Brain pericyte (primary cell): ENCODE data around the gene MRGPRX1.
"Not testable (repeated sequence)": the region's sequence is repeated elsewhere in the genome, so short reads cannot be mapped to it uniquely, and the experiment has no call there.

Experiments
- DNase-seq: peaks from one replicate; pipeline ENCODE4 v3.0.0-alpha.2; 2012; ENCODE audit warnings: low read depth, low spot score

MRGPRX1 gene

GRCh38 chr11:18939314-18939713 is at the start of gene MRGPRX1:
MRGPRX1 (minus strand) TSS chr11:18939414; CDS start chr11:18934784, 4,630 bp downstream.
- no peak for DNase-seq

DNA sequence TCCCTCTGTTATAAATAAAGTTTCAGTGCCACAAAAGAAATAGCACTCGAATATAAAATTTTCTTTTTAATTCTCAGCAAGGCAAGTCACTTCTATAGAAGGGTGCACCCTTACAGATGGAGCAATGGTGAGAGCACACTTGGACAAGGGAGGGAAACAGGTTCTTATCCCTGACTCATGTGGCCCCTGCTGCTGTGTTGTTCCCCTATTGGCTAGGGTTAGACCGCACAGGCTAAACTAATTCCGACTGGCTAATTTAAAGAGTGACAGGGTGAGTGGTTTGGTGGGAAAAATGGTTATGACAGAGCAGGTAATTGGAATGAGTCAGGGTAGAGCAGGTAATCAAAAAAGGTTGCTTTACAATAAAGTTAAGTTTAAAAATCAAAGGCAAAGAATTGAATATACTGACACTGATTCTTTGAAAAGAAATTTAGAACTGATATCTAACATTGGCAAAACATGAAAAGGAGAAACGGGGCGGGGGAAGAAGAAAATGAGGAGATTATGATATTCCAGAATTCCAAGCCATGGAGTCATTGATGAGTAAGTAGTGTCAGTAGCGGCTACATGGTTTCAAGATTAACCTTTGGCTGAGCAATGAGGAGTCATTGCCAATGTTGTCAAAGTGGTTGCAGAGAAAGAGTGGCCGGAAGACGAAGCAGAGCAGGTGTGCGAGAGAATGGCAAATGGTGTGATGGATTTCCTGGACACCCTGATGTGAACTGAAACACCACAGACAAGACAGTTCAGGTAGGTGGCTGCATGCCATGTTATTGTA is 48.4 kb upstream of the MRGPRX1 start:
- DNase-seq: no peak

DNA sequence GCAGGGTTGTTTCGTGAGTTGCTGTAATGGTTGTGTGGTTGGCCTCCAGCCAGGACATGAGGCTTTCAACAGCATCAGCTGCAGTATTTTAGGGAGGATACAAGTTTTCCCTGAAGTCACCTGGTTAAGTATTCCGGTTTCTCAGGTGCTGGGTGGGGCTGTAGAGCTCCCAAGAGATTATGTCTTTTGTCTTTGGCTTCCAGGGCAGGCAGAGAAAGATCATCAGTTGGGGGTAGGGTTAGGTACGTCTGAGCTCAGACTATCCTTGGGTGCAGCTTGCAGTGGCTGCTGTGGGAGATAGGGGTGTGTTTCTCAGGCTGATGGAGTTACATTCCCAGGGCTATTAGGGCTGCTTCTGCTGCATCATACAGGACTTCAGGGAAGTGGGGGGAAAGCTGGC is 47.5 kb upstream of the MRGPRX1 start:
- no peak for DNase-seq

DNA sequence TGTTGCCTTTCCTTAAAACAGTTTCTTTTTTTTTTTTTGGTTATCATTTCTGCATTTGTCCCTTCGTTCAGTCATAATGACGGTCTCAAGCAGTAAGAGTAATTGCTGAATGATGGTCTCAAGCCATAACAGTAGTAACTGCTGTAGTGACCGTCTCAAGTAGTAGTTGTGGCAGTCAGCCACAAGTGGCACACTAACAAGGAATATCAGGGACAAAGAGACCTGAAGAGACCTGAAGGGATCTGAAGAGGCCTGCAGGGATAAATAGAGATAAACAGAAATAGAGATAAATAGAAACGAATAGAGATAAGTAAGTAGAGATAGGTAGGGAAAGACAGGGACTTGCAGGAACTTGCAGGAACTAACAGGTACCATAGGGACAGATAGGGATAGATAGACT is 42.7 kb upstream of the MRGPRX1 start:
- no peak for DNase-seq

- DNase-seq: no peak
Measured at GRCh38 chr11:18974192-18974591, 35.0 kb upstream of the MRGPRX1 start.

DNA sequence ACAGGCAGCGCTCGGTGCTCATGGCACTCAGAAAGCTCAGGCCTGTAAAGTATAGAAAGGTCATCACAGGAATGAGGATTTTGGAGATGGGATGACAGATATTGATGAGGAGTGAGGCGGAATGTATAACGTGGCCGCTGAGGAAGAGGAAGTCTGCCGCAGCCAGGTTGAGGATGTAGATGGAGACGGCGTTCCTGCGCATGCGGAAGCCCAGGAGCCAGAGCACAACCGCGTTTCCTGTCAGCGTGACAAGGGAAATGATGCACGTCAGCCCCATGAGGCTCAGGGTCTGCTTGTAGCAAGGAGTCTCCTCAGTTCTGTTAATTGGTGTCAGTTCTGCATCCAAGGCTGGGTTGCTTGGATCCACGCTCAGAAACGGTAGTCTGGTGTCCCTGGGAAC is 33.1 kb upstream of the MRGPRX1 start:
- DNase-seq: no peak

- no peak for DNase-seq
Measured at GRCh38 chr11:18969720-18970119, 30.5 kb upstream of the MRGPRX1 start.

DNA sequence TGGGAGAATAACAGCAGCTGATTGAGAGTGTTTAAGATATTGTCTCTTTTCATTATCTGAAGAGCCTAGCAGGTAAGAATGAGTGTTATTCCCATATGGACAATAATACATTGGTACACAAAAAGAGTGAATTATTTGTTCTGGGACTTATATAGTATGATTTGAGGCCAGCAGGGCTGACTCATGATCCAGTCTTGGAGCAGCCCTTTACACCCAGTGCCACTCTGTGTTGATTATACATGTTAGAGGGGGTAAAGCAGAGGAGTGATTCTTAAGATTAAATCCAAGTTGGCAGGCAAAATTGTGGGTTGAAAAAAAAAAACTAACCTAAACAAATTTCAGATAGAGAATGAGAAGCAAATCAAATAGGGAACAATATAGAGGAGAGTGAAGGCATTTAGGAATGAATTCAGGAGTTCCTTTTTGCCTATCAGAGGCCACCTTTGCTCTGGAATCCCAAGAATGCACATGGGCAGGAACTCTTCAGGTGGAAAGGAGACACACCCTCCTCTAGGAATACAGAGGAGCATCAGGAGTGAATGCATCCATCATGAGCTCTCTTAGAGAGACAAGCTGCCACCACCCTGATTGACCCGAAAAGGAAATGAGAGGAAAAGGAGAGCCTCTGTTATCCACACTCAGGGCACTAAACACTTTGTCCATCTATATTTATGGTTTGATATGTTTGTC is 19.2 kb upstream of the MRGPRX1 start:
- no peak for DNase-seq

DNA sequence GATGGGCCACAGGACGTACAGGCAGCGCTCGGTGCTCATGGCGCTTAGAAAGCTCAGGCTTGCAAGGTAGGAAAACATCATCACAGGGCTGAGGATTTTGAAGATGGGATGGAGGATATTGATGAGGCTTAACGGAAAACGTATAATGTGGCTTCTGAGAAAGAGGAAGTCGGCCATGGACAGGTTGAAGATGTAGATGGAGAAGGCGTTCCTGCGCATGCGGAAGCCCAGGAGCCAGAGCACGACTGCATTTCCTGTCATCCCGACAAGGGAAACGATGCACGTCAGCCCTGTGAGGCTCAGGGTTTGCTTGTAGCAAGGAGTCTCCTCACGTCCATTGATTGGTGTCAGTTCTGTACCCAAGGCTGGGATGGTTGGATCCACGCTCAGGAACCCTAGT is 17.4 kb upstream of the MRGPRX1 start:
- no peak for DNase-seq

GRCh38 chr11:18936002-18936673 is 3.1 kb downstream of the MRGPRX1 start:
- DNase-seq: no peak

GRCh38 chr11:18934195-18934814 is 4.9 kb downstream of the MRGPRX1 start:
- no peak for DNase-seq

DNA sequence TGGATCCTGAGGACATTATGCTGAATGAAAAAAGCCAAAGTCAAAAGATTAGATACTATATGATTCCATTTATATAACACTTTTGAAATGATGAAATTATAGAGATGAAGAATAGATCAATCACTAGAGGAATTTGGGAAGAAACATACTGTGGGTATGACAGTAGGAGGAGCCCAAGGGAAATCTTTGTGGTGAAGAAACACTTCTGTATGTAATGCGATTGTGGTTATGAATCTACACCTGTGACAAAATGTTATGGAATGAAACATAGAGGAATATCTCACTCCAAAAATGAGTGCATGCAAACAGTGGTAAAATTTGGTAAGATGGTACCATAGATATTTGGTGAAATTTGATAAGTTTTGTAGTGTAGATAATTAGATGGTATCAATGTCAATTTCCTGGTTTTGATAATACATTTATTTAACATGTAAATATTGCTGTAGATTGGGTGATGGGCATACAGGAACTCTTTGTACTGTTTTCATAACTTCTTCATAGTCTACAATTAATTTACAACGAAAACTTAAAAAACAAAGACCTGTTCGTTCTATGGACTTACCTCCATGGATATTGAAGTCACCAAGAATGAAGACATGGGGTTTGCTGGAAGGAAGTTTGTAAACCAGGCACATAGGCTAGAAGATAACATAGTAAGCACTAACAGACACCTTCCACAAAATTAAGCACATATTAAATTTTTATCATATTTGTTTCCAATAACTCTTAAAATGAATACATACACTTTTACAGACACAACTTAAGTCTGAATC is 11.5 kb downstream of the MRGPRX1 start:
- no peak for DNase-seq

DNA sequence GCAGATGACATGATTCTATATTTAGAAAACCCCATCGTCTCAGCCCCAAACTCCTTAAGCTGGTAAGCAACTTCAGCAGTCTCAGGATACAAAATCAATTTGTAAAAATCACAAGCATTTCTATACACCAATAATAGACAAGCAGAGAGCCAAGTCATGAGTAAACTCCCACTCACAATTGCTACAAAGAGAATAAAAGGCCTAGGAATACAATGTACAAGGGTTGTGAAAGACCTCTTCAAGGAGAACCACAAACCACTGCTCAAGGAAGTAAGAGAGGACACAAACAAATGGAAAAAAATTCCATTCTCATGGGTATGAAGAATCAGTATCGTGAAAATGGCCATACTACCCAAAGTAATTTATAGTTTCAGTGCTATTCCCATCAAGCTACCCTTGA is 13.8 kb downstream of the MRGPRX1 start:
- DNase-seq: not testable (repeated sequence)

DNA sequence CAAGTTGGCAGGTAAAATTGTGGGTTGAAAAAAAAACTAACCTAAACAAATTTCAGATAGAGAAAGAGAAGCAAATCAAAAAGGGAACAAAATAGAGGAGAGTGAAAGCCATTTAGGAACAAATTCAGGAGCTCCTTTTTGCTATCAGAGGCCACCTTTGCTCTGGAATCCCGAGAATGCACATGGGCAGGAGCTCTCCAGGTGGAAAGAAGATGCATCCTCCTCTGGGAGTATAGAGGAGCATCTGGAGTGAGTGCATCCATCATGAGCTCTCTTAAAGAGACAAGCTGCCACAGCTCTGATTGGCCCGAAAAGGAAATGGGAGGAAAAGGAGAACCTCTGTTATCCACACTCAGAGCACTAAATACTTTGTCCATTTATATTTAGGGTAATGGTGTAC is 26.3 kb downstream of the MRGPRX1 start:
- no peak for DNase-seq

- DNase-seq: no peak
Measured at GRCh38 chr11:18907391-18907790, 31.8 kb downstream of the MRGPRX1 start.

- not testable (repeated sequence) for DNase-seq
Measured at GRCh38 chr11:18900637-18901036, 38.6 kb downstream of the MRGPRX1 start.

GRCh38 chr11:18900151-18900611 is 39.0 kb downstream of the MRGPRX1 start:
- DNase-seq: not testable (repeated sequence)

DNA sequence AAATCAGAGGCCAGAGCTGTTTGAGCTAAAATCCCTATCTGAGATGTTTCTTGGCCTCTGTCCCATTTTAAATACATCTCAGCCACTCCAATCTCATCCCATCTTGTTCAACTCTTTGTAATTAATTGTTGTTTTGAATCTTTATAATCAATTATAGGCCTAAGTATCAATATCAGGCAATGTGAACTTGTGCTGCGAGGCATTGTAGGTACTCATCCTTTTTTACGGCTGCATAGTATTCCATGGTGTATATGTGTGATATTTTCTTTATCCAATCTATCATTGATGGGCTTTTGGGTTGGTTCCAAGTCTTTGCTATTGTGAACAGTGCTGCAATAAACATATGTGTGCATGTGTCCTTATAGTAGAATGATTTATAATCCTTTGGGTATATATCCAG is 47.5 kb downstream of the MRGPRX1 start:
- DNase-seq: not testable (repeated sequence)

DNA sequence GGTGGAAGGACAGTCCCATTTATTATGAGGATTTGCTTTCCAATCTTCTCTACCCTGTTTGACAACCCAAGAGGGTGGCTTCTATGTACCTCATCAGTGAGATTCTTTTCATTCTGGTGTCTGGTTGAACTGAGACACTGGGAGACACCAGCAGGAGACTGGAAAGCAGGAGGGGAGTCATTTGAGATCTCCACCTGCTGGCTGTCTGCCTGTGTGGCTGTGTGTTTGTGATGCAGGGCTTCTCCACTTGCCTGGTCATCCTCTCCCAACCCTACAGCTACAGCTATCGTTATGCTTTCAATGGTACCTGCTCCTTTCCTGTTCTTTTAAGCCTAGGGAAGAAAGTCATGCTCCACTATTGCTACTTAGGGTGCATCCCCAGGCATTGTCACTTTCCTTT is 48.6 kb downstream of the MRGPRX1 start:
- DNase-seq: no peak
